HG02970 (cell line): ENCODE measurements around the gene ARFGAP3.

Experiments
- ATAC-seq: cut with Tn5 transposase; IDR thresholded peaks from one replicate; pipeline ENCODE4 v1.9.1; 2021; ENCODE audit warnings: mild to moderate bottlenecking, moderate library complexity, moderate number of reproducible peaks; ENCODE audit not compliant: unreplicated experiment, low FRiP score

The ARFGAP3 gene

GRCh38 chr22:42825796-42826195 lies 31.3 kb downstream of the ARFGAP3 start:
- no peak for ATAC-seq

DNA sequence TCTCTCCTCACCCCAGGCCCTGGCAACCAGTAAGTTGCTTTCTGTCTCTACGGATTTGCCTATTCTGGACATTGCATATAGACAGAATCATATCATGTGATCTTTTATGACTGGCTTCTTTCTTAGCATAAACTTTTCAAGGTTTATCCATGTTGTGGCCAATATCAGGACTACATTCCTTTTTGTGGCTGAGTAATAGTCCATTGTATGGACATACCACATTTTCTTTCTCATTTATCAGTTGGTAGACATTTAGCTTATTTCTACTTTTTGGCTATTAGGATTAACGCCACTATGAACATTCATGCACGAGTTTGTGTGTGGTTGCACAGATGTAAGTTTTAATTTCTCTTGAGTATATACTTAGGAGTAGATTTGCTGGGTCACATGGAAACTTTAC lies 35.7 kb downstream of the ARFGAP3 start:
- ATAC-seq = no peak

- no peak for ATAC-seq
These were observed 36.9 kb downstream of the ARFGAP3 start for GRCh38 chr22:42820045-42820763.

GRCh38 chr22:42819412-42820044 lies 37.5 kb downstream of the ARFGAP3 start:
- no peak for ATAC-seq

- ATAC-seq = no peak
These were observed 39.5 kb downstream of the ARFGAP3 start for GRCh38 chr22:42817556-42817955.

DNA sequence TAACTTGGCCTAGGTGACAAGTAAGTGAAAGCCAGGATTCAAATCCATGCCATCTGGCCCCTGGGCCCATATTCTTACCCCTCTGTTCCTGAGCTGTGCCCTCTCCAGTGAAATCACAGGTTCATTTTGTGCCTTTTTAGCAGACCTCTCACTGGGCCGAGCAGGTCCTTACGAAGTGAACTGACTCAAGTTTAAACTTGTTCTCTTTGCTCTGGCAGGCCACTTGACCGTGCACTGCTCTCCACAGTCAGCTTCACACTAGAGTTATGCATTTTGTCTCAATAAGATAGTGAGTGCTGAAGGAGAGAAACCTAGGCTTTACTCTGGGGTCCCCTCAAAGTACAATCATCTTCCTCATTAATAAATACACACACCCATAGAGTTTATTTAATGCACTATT lies 40.7 kb downstream of the ARFGAP3 start:
- no peak for ATAC-seq

- ATAC-seq = no peak
These were observed 42.5 kb downstream of the ARFGAP3 start for GRCh38 chr22:42814616-42815015.

DNA sequence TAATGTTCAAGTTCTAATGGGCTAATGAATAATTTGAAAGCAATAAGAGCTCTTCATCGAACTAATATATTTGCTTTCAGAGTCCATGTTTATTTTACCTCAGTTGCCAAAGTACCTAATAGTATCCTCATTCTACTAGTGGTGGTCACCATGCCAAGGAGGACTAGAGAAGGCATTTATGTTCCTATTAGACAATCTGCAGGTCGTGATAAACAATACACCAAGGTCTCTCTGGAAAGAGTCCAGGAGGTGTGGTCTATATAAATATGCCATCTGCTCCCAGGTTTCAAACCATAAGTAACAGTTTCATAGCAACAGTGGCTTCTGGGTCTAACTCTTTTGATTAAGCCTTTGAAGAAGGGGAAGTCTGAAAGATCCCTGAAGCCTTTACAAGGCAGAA lies 42.9 kb downstream of the ARFGAP3 start:
- ATAC-seq = no peak

GRCh38 chr22:42813501-42813900 lies 43.6 kb downstream of the ARFGAP3 start:
- ATAC-seq = no peak

GRCh38 chr22:42811459-42811858 lies 45.6 kb downstream of the ARFGAP3 start:
- no peak for ATAC-seq

GRCh38 chr22:42808521-42808920 lies 48.6 kb downstream of the ARFGAP3 start:
- ATAC-seq = no peak

DNA sequence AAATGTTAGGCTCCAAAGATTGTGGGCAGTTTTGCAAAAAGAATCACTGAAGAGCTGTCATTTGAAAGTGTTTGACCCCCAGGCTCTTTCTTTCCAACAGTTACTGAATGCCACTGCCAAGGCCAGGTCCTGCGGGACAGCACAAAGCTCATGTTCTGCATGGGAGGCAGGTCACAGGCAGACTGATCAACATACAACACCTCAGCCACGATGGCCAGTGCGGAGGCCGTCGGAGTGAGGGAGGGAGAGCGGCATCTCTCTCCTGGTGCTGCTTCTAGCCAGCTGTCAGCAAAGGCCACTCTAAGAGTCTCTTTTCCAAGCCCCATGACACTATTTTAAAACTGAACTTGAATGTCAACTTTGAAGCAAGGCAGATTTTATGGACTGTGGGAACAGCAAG lies 49.9 kb downstream of the ARFGAP3 start:
- no peak for ATAC-seq

GRCh38 chr22:42805998-42806830 lies 50.9 kb downstream of the ARFGAP3 start:
- no peak for ATAC-seq

DNA sequence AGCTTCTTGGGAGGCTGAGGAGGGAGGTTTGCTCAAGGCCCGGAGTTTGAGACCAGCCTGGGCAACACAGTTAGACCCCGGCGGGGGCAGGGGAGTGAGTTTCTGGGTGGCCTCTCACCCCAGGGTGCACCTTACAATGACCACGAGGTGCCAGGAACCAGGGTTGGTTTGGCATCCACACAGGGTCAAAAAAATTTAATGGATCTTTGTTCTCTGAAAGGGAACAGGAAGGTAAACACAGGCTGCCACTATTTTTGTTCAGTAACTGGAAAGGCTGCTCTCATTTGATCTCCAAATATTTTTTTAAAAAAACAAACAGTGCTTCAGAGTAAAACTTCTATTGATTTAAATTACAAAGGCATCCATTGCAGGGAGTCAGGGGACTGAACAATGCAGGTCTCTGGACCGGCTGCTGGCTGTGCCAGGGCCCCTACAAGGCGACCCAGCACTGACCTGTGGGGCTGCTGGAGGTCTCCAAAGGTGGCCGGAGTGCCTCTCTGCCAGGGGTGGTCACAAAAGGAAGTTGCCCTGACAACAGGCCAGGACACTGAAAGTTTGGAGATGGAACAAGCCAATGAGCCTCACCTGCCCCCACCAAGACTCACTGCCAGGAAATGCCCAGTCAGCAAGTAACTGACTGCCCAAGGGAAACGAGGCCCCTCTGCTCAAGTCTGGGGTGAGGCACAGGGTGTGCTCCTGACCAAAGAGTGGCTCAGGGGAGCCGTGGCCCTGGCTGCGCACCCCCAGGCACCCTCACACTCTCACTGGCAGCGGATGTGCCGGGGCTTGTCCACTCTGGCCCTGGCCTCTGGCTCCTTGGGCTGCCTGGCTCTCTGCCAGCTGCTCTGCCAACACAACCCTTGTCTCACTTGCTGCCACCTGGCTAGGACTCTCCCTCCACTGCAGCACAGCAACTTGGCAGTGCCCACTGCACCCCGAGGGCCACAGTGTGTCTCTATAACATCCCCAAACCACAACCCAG lies 51.8 kb downstream of the ARFGAP3 start:
- ATAC-seq = no peak

DNA sequence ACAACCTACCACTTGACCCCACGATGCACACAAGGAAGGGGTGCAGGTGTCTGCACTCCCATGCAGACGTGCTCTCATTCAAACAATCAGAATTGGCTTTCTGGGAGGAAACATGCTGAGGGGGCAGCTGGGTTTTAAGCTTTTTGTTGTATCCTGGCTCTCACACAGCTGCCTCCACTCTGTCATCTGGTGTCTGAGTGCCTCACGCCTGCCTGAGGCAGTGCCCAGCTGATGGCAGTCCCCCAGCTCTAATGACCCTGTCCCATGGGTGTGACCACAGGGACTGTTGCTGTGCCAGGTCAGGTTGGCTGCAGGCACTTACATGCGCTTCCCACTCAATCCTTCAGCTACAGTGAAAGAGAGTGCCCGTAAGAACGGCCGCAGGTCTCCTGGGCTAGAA lies 53.7 kb downstream of the ARFGAP3 start:
- ATAC-seq = no peak

DNA sequence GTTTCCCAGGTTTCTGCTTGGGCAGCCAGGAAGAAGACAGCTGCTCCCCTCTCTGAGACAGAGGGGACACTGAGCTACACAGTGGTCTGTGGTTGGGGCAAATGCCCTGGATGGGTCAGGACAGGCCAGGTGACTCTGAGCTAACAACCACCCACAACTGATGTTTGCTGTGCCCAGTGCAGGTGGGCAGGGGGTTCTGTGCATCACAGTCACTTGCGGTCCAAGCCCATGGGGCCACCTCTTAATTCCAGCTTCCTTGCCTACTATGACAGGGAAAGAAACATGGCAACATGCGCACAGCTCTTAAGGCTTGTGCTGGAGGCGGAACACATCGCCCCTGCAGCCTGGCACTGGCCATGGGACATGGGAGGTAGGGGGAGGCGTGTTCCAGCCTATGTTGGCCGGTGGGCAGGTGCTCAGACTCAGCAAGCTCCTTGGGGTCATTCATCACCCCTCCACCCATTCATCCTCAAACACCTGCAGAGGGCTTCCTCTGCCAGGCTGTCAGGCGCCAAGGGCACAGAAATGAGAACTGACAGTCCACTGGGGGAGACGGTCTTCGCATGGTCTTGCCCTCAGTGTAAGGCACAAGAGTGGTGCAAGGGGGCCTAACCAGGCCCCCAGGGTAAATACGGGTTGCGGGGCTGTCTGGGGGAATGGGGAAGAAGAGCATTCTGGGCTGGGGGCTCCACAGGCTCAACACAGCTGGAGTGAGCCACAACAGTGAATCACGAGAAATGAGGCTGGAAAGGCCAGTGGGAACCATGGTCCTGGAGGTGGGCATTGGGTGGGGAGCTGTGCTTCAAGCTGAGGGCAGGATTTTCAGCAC lies 55.6 kb downstream of the ARFGAP3 start:
- ATAC-seq = no peak

- ATAC-seq = no peak
These were observed 56.4 kb downstream of the ARFGAP3 start for GRCh38 chr22:42800451-42801251.
